GM23338 (cell line): ENCODE results near the gene OVOL3.
"Not testable (repeated sequence)": the region's sequence is repeated elsewhere in the genome, so short reads cannot be mapped to it uniquely, and the experiment has no call there.

Source experiments
- CREB1 ChIP-seq: fragments of 250-450 bp; sonication (Bioruptor Pico); IDR thresholded peaks from 2 replicates; pipeline ENCODE4 v1.5.0; 2020; ENCODE audit warnings: low read depth, mild to moderate bottlenecking, moderate library complexity
- CTCF ChIP-seq, 2 experiments: fragments of 200-600 bp in 1 of 2; sonication (generic) in 1 of 2; conservative IDR thresholded peaks; 2 replicates each; pipeline versions ENCODE4 v1.5.1 to v1.6.1; 2016 to 2017; ENCODE audit warnings: antibody characterized with exemption in 2 of 2, low read depth in 2 of 2, mild to moderate bottlenecking in 2 of 2, moderate library complexity in 1 of 2
- ETS1 ChIP-seq: IDR thresholded peaks from 2 replicates; pipeline ENCODE4 v1.6.1; 2016; ENCODE audit warnings: antibody characterized with exemption
- EZH2 ChIP-seq: fragments of 200-600 bp; sonication (generic); IDR thresholded peaks from one replicate; pipeline ENCODE4 v1.8.0; 2017; ENCODE audit warnings: antibody characterized with exemption, mild to moderate bottlenecking, low read depth; ENCODE audit not compliant: unreplicated experiment
- EZH2phosphoT487 ChIP-seq: fragments of 200-600 bp; sonication (generic); IDR thresholded peaks from one replicate; pipeline ENCODE4 v1.8.1; 2018; ENCODE audit warnings: antibody characterized with exemption; ENCODE audit not compliant: unreplicated experiment
- JUNB ChIP-seq: IDR thresholded peaks from one replicate; pipeline ENCODE4 v1.6.1; 2016; ENCODE audit warnings: antibody characterized with exemption; ENCODE audit not compliant: unreplicated experiment
- POLR2AphosphoS5 ChIP-seq: IDR thresholded peaks from 2 replicates; pipeline ENCODE4 v1.6.1; 2016; ENCODE audit warnings: antibody characterized with exemption, low read depth
- REST ChIP-seq: IDR thresholded peaks from one replicate; pipeline ENCODE4 v1.6.1; 2018; ENCODE audit warnings: antibody characterized with exemption; ENCODE audit not compliant: unreplicated experiment
- STAT1 ChIP-seq: IDR thresholded peaks from one replicate; pipeline ENCODE4 v1.6.1; 2016; ENCODE audit warnings: antibody characterized with exemption; ENCODE audit not compliant: unreplicated experiment
- ZNF114 ChIP-seq: fragments of 250-450 bp; sonication (Bioruptor Pico); IDR thresholded peaks from 2 replicates; pipeline ENCODE4 v1.5.0; 2020; ENCODE audit warnings: mild to moderate bottlenecking, moderate library complexity
- ZNF331 ChIP-seq: fragments of 250-450 bp; sonication (Bioruptor Pico); IDR thresholded peaks from 2 replicates; pipeline ENCODE4 v1.5.0; 2020; ENCODE audit warnings: low read depth, mild to moderate bottlenecking, moderate library complexity
- ZNF462 ChIP-seq: fragments of 250-450 bp; sonication (Bioruptor Pico); IDR thresholded peaks from 2 replicates; pipeline ENCODE4 v1.5.0; 2020; ENCODE audit warnings: mild to moderate bottlenecking, moderate library complexity

GRCh38 chr19:36134867-36135266 lies 23.9 kb downstream of the OVOL3 start:
- TF ChIP-seq CTCF (conservative IDR thresholded peaks at IDR 0.05; ENCODE audit: low read depth in 2 of 2); POLR2AphosphoS5; REST; EZH2phosphoT487; EZH2; ZNF331 (CRISPR knock-in tag); ETS1; ZNF462 (CRISPR knock-in tag); CREB1; STAT1; JUNB; ZNF114: not testable (repeated sequence)
